Esophagus (tissue), 2 donors: Measurements from ENCODE around the gene CAMTA2. TPM values are rescaled to one million over a fixed set of nuclear protein-coding genes. Genes with fewer than 3 reads are reported as not detected.

ENCODE experiments used
- H3K27ac ChIP-seq, 2 donors: one replicate each; pipeline ENCODE4 v1.5.1; 2013; ENCODE audit warnings: low read depth in 2 of 2, mild to moderate bottlenecking in 2 of 2, inconsistent platforms in 1 of 2, low read length in 1 of 2, moderate library complexity in 1 of 2
- H3K27me3 ChIP-seq, 2 donors: one replicate each; pipeline ENCODE4 v1.6.1; 2013; ENCODE audit warnings: low read length in 2 of 2, control low read depth in 1 of 2, mild to moderate bottlenecking in 1 of 2; ENCODE audit not compliant: insufficient read depth in 2 of 2, control insufficient read depth in 1 of 2
- H3K36me3 ChIP-seq, 2 donors: one replicate each; pipeline ENCODE4 v1.6.1; 2013; ENCODE audit warnings: low read length in 1 of 2; ENCODE audit not compliant: control insufficient read depth in 2 of 2, insufficient read depth in 2 of 2
- H3K4me1 ChIP-seq, 2 donors: one replicate each; pipeline ENCODE4 v1.6.1; 2013; ENCODE audit warnings: low read length in 1 of 2; ENCODE audit not compliant: control insufficient read depth in 2 of 2, insufficient read depth in 2 of 2
- H3K4me3 ChIP-seq, 2 donors: one replicate each; pipeline ENCODE4 v1.5.1; 2013; ENCODE audit warnings: low read length in 2 of 2, mild to moderate bottlenecking in 2 of 2, low read depth in 1 of 2, moderate library complexity in 1 of 2
- H3K9me3 ChIP-seq, 2 donors: one replicate each; pipeline ENCODE4 v1.6.1; 2013; ENCODE audit warnings: mild to moderate bottlenecking in 2 of 2, low read depth in 1 of 2, low read length in 1 of 2, moderate library complexity in 1 of 2; ENCODE audit not compliant: control insufficient read depth in 2 of 2, insufficient read depth in 1 of 2
- WGBS, 2 donors: extraction: QIAGEN DNeasy Blood & Tissue Kit; methylation state at CpG; one replicate each; pipeline ENCODE4 v1.1.7; 2013; 5-methylcytosine and 5-hydroxymethylcytosine counted together
- polyA plus RNA-seq, 2 donors: library from polyadenylated mRNA; stranded (reverse); fragments of 200-250 nt; gene quantifications; one replicate each; pipeline ENCODE4 v1.2.3, GENCODE V29; 2013
- donor health status: healthy with polysubstance abuse.
- donor health status: Bipolar disorder and iron deficiency.

Gene CAMTA2
- polyA plus RNA-seq, 2 donors = 26.3 to 50.8 TPM

GRCh38 chr17:4971826-4972225 is 15.6 kb downstream of the CAMTA2 start:
- H3K36me3 ChIP-seq = peaks cover 7 to 29% of the 10 kb centered on the region in 2 donors
- H3K4me3 ChIP-seq = no peak overlapping the region
- peaks cover 9 to 15% of the 10 kb centered on the region in 2 donors for H3K4me1 ChIP-seq
- no peak overlapping the region for H3K27ac ChIP-seq
- H3K27me3 ChIP-seq = no peaks in the 10 kb centered on the region
- no peaks in the 10 kb centered on the region for H3K9me3 ChIP-seq
- 85 to 86% methylated on average over 6 of the region's 6 CpGs for whole genome bisulfite sequencing, 2 donors

DNA sequence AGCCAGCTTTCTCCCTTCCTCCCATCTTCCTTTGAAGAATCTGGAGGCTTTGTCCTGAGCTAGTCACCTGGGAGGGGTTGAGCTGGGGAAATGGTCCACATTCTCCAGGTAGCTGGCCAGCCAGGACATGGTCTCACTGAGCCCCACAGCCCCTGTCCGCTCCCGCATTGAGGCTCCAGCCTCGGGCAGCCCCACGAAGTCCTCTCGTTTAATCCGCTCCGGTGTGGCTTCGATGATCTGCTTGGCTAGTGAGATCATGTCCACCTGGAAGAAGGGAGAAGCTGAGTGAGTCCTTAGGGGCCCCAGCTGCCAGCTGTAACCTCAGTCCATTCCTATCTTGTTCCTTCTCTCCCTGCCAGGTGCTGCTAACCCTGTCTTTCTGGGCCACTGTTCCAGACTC is 17.2 kb downstream of the CAMTA2 start:
- peak overlapping the region in 1 of 2 donors; percentile 8 for H3K27ac ChIP-seq
- H3K36me3 ChIP-seq = peaks cover 7 to 29% of the 10 kb centered on the region in 2 donors
- WGBS, 2 donors = 93 to 97% methylated on average over 8 of the region's 8 CpGs
- no peak overlapping the region for H3K4me3 ChIP-seq
- peaks cover 9 to 18% of the 10 kb centered on the region in 2 donors for H3K4me1 ChIP-seq
- H3K9me3 ChIP-seq = no peaks in the 10 kb centered on the region
- H3K27me3 ChIP-seq = no peaks in the 10 kb centered on the region

DNA sequence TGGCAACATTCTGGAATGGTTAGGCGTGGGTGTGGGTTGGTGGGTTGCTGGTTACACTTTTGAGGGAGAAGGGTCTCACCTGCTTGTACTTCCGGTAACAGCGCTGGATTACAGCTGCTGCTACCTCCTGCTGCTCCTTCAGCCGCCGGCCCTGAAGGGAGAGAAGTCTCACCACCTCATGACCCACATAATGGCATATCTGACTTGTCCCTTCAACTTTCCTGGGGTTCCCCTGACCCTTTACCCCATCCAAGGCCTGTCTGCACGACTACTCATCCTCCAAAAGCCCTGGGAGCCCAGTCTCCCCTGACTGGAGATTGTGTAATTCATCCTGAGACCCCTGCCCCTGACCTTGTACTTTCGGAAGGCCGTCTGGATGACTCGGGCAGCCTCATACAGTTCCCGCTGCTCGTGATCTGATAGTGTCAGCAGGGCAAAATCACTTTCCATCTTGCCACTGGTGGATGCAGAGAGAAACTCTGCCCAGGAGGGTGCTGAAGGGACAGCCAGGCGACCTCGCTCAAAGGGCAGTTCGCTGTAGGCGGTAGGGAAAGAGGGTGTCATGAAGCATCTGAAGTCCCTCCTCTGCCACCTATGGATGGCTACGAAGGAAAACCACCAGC is 17.8 kb downstream of the CAMTA2 start:
- Histone ChIP-seq H3K27me3 (no peaks in the 10 kb centered on the region), H3K4me1 (peaks cover 9 to 18% of the 10 kb centered on the region in 2 donors), H3K9me3 (no peaks in the 10 kb centered on the region), H3K4me3 (no peak overlapping the region), H3K27ac (peak overlapping the region; percentile 87 to 99), H3K36me3 (peaks cover 5 to 31% of the 10 kb centered on the region in 2 donors)
- WGBS, 2 donors = 75 to 79% methylated on average over 16 of the region's 16 CpGs

GRCh38 chr17:4969047-4969550 is 18.4 kb downstream of the CAMTA2 start:
- peaks cover 9 to 18% of the 10 kb centered on the region in 2 donors for H3K4me1 ChIP-seq

DNA sequence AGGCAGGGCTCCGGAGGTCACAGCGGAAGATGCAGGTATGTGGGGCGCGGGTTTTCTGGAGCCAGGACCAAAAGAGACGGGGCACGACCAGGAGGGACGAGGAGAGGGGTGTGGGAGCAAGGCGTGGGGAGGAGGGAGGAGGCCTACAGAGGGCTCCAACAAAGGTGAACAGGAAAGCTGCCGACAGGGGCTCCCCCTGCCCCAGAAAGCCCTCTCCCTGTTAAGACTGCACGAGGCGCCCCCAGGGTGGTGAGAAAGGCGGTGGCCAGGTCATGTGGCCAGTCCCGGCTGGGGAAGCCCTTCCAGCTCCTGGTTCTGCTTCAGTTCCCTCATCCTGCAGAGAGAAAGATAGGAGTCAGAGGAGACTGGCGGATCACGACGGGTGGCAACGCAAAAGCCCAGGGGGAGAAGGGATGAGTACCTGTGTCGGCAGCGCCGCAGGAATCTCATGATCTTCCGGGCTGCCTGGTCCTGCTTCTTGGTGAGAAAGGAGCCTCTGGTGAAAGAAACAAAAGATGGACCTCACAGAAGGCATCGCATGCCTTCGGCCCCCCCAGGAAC is 18.9 kb downstream of the CAMTA2 start:
- peak overlapping the region; percentile 55 to 65 for H3K4me3 ChIP-seq
- no peaks in the 10 kb centered on the region for H3K27me3 ChIP-seq
- 18 to 22% methylated on average over 23 of the region's 23 CpGs for WGBS, 2 donors
- H3K4me1 ChIP-seq = peaks cover 9 to 18% of the 10 kb centered on the region in 2 donors
- H3K36me3 ChIP-seq = peaks cover 0 to 23% of the 10 kb centered on the region in 2 donors
- H3K27ac ChIP-seq = peak overlapping the region; percentile 87 to 99
- H3K9me3 ChIP-seq = no peaks in the 10 kb centered on the region

More at GRCh38 chr17:4969047-4969550, 18.4 kb downstream of the CAMTA2 start:
- no peaks in the 10 kb centered on the region for H3K27me3 ChIP-seq
- peak overlapping the region; percentile 87 to 99 for H3K27ac ChIP-seq
- 59 to 74% methylated on average over 15 of the region's 15 CpGs for WGBS, 2 donors
- H3K4me3 ChIP-seq = peak overlapping the region; percentile 20 to 65
- peaks cover 0 to 27% of the 10 kb centered on the region in 2 donors for H3K36me3 ChIP-seq
- no peaks in the 10 kb centered on the region for H3K9me3 ChIP-seq

DNA sequence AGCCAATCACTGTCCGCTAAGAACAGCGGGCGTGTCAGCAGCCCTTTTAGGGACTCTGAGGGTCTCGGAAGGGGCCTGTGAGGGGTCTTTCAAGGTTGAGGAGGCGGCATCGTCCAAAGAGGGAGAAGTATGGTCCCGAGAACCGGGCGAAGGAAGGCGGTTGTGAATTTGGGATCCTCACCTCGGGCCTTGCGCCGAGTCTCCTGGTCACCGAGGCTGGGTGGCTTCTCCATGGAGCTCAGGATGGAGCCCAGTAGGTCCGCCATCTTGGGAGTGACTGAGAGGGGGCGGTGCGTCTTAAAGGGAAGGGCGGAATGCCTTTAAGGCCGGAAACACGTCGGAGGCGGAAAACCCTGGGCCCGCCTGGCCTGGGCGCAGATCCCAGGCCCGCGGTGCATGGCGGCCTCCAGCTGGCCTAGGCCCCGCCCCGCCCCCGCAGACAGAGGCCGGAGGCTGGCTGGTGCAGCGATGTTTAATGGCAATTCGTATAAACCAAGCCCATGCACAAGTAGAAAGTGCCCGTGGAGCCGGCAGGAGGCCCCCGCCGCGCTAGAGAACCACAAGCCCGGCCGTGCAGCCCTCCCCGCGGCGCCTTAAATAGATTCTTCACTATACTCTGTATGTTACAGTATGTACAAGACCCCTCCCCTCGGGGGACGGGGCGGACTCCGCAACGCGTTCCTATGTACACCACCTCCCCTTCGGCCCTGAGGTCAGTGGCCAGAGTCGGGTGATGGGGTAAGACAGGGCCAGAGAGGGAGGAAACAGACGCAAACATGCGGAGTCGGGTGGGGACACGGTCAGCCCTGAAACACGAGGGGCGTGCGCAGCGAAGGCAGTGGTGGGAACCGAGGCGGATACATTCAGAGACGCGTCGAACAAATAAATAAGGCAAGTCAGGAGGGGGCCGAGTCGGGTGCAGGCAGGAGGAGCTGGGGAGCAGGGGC is 19.7 kb downstream of the CAMTA2 start, which contains the start of gene SPAG7:
Gene SPAG7, minus strand, starts transcription at position 279 of the 947 bp plus-strand sequence. Its CDS starts 13 bp downstream, at position 266.
- Histone ChIP-seq H3K4me3 (peak within 1 kb of the TSS; percentile 65 to 72), H3K27me3 (no peaks in the 10 kb centered on the region), H3K9me3 (no peaks in the 10 kb centered on the region), H3K36me3 (peaks cover 0 to 20% of the 10 kb centered on the region in 2 donors), H3K27ac (peak within 1 kb of the TSS; percentile 95 to 99), H3K4me1 (peaks cover 9 to 18% of the 10 kb centered on the region in 2 donors)
- 0 to 1% methylated on average over 66 of the region's 66 CpGs for WGBS, 2 donors

DNA sequence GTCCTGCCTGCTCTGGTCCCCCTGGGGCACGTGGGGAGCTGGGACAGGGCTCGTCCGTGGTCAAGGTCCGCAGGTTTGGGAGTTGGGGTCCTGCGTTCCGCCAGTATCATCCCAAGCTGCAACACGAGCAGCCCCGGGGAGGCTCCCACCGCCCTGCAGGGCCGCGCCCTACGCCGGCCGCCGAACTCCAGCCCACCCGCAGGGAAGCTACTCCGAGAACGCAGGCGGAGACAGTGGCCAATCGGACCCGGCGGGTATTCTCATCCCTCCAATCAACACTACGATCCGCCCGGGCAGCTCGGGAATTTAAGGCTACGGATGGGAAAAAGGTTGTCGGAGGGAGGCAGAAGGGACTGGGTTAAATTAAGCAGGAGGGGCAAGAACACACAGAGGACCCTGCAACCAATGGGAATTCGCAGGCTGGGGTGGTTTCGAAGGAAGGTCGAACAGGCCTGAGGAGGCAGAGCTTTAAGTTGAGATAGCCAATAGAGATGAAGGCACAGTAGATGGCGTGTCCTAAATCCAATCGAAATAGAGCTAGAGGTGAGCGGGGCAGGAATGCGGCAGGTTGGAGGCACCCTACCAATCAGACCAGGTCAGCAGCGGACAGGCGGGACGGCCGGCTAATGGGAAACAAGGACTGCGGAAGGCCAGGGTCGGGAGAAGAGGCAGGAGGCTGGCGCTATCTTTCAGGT is 20.5 kb downstream of the CAMTA2 start:
- H3K4me3 ChIP-seq = peak overlapping the region; percentile 65 to 72
- peak overlapping the region; percentile 95 to 99 for H3K27ac ChIP-seq
- 0% methylated on average over 42 of the region's 42 CpGs for WGBS, 2 donors
- no peaks in the 10 kb centered on the region for H3K27me3 ChIP-seq
- peaks cover 0 to 12% of the 10 kb centered on the region in 2 donors for H3K36me3 ChIP-seq
- H3K4me1 ChIP-seq = peaks cover 9 to 18% of the 10 kb centered on the region in 2 donors
- no peaks in the 10 kb centered on the region for H3K9me3 ChIP-seq

- Histone ChIP-seq H3K4me1 (peaks cover 9 to 18% of the 10 kb centered on the region in 2 donors), H3K27ac (no peak overlapping the region), H3K9me3 (no peaks in the 10 kb centered on the region), H3K27me3 (no peaks in the 10 kb centered on the region), H3K4me3 (no peak overlapping the region), H3K36me3 (peaks cover 0 to 12% of the 10 kb centered on the region in 2 donors)
- 96% methylated on average over 15 of the region's 15 CpGs for WGBS, 2 donors
Measured at GRCh38 chr17:4965311-4965986, 22.0 kb downstream of the CAMTA2 start.
